ENCODE results near the gene TULP4.
"Not testable (repeated sequence)": the region's sequence is repeated elsewhere in the genome, so short reads cannot be mapped to it uniquely, and the experiment has no call there.

Gene TULP4

GRCh38 chr6:158507174-158507573, 194.9 kb downstream of the TULP4 start:
- no peak for DNase-seq

DNA sequence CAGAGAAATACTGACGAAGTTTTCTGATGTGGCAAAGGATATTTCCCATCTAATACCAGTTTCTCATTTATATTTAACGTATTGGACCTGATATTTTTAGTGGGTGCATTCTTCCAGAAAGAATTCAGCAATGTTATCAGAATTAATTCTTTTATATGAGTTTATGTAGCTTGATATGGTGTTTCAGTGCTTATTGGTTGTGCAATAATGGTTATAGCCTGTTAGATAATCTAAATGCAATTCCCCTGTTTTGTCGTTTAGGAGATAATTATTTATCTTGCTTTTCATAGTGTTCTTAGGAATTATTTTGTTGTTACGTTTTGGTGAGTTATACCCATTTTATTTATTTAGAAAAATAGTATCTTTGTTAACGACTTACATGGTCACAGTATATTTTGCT, 196.2 kb downstream of the TULP4 start:
- no peak for DNase-seq

- DNase-seq, result no peak
Observed at GRCh38 chr6:158509465-158509864, 197.2 kb downstream of the TULP4 start.

- no peak for DNase-seq
Observed at GRCh38 chr6:158512809-158513208, 200.5 kb downstream of the TULP4 start.

GRCh38 chr6:158514176-158514575, 201.9 kb downstream of the TULP4 start:
- DNase-seq, result no peak

GRCh38 chr6:158514991-158515390, 202.7 kb downstream of the TULP4 start:
- no peak for DNase-seq

- DNase-seq, result no peak
Observed at GRCh38 chr6:158516098-158516497, 203.8 kb downstream of the TULP4 start.

GRCh38 chr6:158517038-158517437, 204.8 kb downstream of the TULP4 start:
- no peak for DNase-seq

GRCh38 chr6:158517581-158517980, 205.3 kb downstream of the TULP4 start:
- DNase-seq, result no peak

- DNase-seq, result peak; percentile 47
Observed at GRCh38 chr6:158518191-158519127, 206.2 kb downstream of the TULP4 start.

- DNase-seq, result no peak
Observed at GRCh38 chr6:158519300-158519699, 207.0 kb downstream of the TULP4 start.

DNA sequence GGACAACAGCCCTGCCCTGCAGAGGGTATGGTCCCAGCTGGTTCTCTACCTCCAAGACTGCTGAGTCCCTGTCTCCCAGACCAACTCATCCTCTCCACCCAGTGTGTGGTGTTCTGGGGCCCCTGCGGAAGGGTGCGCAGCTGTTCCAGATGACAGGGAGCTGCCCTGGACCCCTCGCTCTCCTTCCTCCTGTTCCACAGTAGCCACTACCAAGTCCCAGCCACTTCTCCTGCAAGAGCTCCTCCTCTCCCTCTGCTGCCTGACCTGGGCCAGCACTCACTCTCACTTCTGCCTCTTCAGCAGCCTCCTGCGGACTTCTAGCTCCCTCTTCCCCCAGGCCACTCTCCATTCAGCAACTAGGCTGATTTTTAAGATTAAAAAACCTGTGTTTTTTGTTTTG, 207.5 kb downstream of the TULP4 start:
- DNase-seq, result no peak

DNA sequence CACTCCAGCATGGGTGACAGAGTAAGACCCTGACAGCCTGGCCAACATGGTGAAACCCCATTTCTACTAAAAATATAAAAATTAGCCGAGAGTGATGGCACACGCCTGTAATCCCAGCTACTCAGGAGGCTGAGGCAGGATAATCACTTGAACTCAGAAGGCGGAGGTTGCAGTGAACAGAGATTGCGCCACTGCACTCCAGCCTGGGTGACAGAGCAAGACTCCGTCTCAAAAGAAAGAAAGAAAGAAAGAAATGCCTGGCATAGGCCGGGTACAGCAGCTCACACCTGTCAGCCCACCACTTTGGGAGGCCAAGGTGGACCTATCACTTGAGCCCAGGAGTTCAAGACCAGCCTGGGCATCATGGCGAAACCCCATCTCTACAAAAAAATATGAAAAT, 208.7 kb downstream of the TULP4 start:
- not testable (repeated sequence) for DNase-seq

- DNase-seq, result no peak
Observed at GRCh38 chr6:158521759-158522158, 209.5 kb downstream of the TULP4 start.

GRCh38 chr6:158522616-158523015, 210.4 kb downstream of the TULP4 start:
- no peak for DNase-seq

GRCh38 chr6:158524311-158524710, 212.0 kb downstream of the TULP4 start:
- DNase-seq, result no peak

DNA sequence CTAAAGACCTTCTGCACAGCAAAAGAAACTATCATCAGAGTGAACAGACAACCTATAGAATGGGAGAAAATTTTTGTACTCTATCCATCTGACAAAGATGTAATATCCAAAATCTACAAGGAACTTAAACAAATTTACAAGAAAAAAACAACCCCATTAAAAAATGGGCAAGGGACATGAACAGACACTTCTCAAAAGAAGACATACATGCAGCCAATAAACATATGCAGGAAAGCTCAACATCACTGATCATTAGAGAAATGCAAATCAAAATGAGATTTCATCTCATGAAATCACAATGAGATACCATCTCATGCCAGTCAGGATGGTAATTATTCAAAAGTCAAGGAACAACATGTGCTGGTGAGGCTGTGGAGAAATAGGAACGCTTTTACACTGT, 215.6 kb downstream of the TULP4 start:
- not testable (repeated sequence) for DNase-seq

- DNase-seq, result no peak
Observed at GRCh38 chr6:158528826-158529225, 216.6 kb downstream of the TULP4 start.

GRCh38 chr6:158529629-158530028, 217.4 kb downstream of the TULP4 start:
- no peak for DNase-seq

DNA sequence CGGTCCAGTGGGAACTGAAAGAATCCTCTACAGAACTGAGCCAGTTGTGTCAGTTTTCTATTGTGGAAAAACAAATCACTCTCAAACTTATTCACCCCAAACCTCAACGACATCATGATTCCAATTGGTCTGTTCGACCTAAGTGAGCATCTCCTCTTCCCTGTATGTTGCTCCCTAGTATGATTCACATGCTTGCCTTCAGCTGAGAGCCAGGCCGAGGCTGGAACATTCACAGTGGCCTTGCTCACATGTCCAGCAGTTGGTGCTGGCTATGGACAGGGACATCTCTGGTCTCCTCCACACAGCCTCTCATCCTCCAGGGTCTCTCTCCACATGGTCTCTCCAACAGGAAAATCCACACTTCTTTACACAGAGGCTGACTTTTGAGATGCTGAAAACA, 219.3 kb downstream of the TULP4 start:
- no peak for DNase-seq

DNA sequence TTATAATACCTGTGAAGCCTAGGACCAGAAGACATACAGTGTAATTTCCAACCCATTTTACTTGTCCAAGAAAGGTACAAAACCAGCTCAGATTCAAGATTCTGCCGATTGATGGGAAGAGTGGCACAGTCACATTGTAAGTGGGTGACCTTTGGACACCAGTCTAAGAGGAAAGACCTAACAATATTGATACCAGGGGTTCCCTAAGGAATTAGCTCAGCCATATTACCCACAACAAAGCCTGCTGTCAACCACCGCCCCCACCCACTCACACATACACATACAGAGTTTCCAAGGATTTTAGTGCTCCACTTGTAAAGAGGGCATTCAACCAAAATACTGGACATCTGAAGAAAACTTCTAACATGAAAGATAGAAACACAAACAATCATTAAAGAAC, 219.7 kb downstream of the TULP4 start:
- DNase-seq, result no peak

GRCh38 chr6:158536084-158536890, 224.0 kb downstream of the TULP4 start:
- DNase-seq, result peak; percentile 66

- no peak for DNase-seq
Observed at GRCh38 chr6:158536891-158537798, 224.9 kb downstream of the TULP4 start.

Data from activated CD8-positive, alpha-beta memory T cell treated with anti-CD3 and anti-CD28 coated beads, Interleukin-2, amount 50 U/mL, for 4 hours (primary cell).